AG09319 (cell line): Measurements from ENCODE around the gene ANP32A.
A peak's percentile ranks its signal among the peaks of the same experiment; 100 is the strongest.

Experiments used
- DNase-seq: peaks from one replicate; pipeline ENCODE4 v3.0.0-alpha.2; 2010; ENCODE audit warnings: low read depth; ENCODE audit errors: extremely low read depth
- CTCF ChIP-seq: IDR thresholded peaks from 2 replicates; pipeline ENCODE4 v1.5.1; 2011; ENCODE audit warnings: low read depth, mild to moderate bottlenecking, inconsistent platforms, low read length, moderate library complexity

The ANP32A gene

DNA sequence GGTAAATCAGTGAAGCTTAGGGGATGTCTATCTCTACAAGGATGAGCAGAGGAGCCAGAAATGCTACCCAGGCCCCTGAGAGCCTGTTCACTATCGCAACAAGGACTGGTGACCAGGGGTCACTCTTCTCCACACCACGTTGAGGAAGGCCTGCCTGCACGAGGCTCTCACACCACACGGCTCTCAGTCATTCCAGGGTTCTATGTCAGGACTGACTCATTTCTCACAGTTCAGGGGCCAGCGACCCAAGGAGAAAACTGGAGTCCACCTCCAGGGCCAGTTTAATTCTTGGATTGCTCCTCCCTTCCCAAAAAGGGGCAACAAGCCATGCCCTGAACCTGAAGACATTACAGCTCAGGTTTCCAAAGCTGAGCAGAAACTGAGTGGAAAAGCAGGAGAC, 33.9 kb downstream of the ANP32A start:
- no peak for DNase-seq

GRCh38 chr15:68785541-68785940, 35.2 kb downstream of the ANP32A start:
- DNase-seq, result no peak
- TF ChIP-seq CTCF, result no peak

More for the DNA sequence above, 33.9 kb downstream of the ANP32A start:
- TF ChIP-seq CTCF, result no peak

DNA sequence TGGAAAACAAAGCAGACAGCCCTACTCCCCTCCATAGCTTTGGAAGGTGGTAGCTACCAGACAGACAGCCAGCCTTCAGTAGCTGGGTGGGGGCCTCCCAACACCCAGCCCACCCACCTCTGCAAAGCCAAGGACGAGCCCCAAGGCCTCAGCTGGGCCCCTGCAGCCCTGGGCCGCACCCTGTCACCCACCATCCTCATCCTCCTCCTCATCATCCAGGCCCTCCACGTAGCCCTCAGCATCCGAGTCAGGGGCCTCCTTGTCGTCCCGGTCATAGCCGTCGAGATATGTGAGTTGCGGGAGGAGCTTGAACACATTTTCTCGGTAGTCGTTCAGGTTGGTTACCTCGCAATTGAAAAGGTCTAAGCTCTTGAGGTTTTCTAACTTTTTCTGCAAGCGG, 36.5 kb downstream of the ANP32A start:
- no peak for TF ChIP-seq CTCF
- no peak for DNase-seq

- peak; percentile 54 for TF ChIP-seq CTCF
- DNase-seq, result no peak
These were observed 37.3 kb downstream of the ANP32A start for GRCh38 chr15:68783226-68784058.

DNA sequence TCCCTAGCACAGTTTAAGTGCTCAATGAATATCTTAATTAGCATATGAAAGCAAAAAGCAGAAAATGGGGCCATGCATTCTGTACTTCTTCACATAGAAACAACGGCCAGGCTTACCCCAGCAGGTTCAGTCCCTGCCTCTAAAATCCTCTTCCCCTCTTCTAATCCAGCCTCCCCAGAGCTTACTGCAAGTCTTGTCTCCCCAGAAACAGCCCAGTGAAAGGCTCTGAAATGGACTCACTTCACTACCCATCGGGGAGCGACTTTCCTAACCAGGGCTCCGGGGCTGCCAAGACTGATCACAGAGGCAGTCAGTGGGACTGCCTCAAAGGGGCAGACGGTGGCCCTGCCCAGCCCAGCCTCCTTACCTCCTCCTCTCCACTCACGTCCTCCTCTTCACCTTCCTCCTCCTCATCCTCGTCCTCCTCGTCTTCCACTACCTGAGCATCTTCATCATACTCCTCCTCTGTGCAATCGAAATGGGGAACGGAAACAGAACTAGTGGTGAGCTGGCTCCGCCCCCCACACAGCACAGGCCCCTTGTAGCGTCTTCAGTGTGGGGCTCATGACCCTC, 38.0 kb downstream of the ANP32A start:
- DNase-seq, result no peak
- no peak for TF ChIP-seq CTCF

- TF ChIP-seq CTCF, result no peak
These were observed 38.7 kb downstream of the ANP32A start for GRCh38 chr15:68781766-68782588.

DNA sequence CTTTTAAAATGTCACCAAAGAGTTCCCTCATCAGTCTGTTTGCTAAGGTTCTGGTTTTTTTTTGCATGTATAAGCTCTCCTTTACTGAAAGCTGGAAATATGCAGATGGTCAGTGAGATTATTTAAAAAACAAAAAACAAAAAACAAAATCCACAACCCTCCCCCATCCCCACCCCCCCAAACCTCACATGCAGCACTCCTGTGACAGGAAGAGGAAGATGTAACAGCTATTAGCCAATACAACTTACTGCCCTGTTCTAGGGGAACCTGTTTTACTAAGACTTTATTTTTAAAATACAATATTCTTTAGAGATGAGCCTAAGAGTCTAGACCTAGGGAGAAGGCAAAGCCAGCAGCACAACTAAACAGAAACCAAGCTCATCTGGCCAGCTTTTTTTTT, 39.5 kb downstream of the ANP32A start:
- no peak for TF ChIP-seq CTCF
- no peak for DNase-seq

More at GRCh38 chr15:68781766-68782588, 38.7 kb downstream of the ANP32A start:
- no peak for DNase-seq
